HAP-1 (cell line): Measurements from ENCODE around the gene KSR2.

Experiments used
- DNase-seq, 2 experiments: peaks; one replicate each; pipeline ENCODE4 v3.0.0-alpha.2; 2016 to 2020; ENCODE audit warnings: low spot score in 2 of 2
- H3K27me3 ChIP-seq: fragments of 250-450 bp; sonication (Bioruptor Pico); 2 replicates; pipeline ENCODE4 v1.5.1; 2020; ENCODE audit warnings: low read depth, mild to moderate bottlenecking, moderate library complexity
- H3K36me3 ChIP-seq: fragments of 250-450 bp; sonication (Bioruptor Pico); replicated peaks from 2 replicates; pipeline ENCODE4 v1.5.1; 2020; ENCODE audit warnings: mild to moderate bottlenecking
- H3K4me1 ChIP-seq: fragments of 250-450 bp; sonication (Bioruptor Pico); 2 replicates; pipeline ENCODE4 v1.5.1; 2020; ENCODE audit warnings: mild to moderate bottlenecking
- H3K4me3 ChIP-seq: fragments of 250-450 bp; sonication (Bioruptor Pico); 2 replicates; pipeline ENCODE4 v1.5.1; 2020; ENCODE audit warnings: mild to moderate bottlenecking, moderate library complexity
- H3K9me3 ChIP-seq: fragments of 250-450 bp; sonication (Bioruptor Pico); 2 replicates; pipeline ENCODE4 v1.5.1; 2020; ENCODE audit warnings: mild to moderate bottlenecking, moderate library complexity
- in situ Hi-C: fragments of 300-500 bp; cut with MboI; formaldehyde crosslinking; loops from 3 replicates; pipeline ENCODE4 v1.14.3; 2020; ENCODE audit warnings: low sequenced_read_pairs, inconsistent platforms, mixed read lengths

Gene KSR2

GRCh38 chr12:117714203-117714602 lies 254.6 kb downstream of the KSR2 start:
- Histone ChIP-seq H3K4me1 (no peaks in the 10 kb centered on the region), H3K4me3 (no peak overlapping the region), H3K9me3 (no peaks in the 10 kb centered on the region), H3K36me3 (no peaks in the 10 kb centered on the region), H3K27me3 (no peaks in the 10 kb centered on the region)
- DNase-seq: no peak
- in situ Hi-C loops: no loop called here

- in situ Hi-C loops: no loop called here
Observed at GRCh38 chr12:117710121-117710520, 258.7 kb downstream of the KSR2 start.

GRCh38 chr12:117707861-117708260 lies 260.9 kb downstream of the KSR2 start:
- Histone ChIP-seq H3K9me3 (no peaks in the 10 kb centered on the region), H3K4me3 (no peak overlapping the region), H3K36me3 (no peaks in the 10 kb centered on the region), H3K4me1 (no peaks in the 10 kb centered on the region), H3K27me3 (no peaks in the 10 kb centered on the region)
- in situ Hi-C loops: no loop called here
- no peak for DNase-seq

More at GRCh38 chr12:117710121-117710520, 258.7 kb downstream of the KSR2 start:
- H3K27me3 ChIP-seq: no peaks in the 10 kb centered on the region
- no peaks in the 10 kb centered on the region for H3K36me3 ChIP-seq
- no peaks in the 10 kb centered on the region for H3K4me1 ChIP-seq
- H3K4me3 ChIP-seq: no peak overlapping the region
- no peaks in the 10 kb centered on the region for H3K9me3 ChIP-seq
- DNase-seq: no peak

GRCh38 chr12:117703584-117703983 lies 265.2 kb downstream of the KSR2 start:
- in situ Hi-C loops: no loop called here
- Histone ChIP-seq H3K4me3 (no peak overlapping the region), H3K4me1 (no peaks in the 10 kb centered on the region), H3K9me3 (no peaks in the 10 kb centered on the region), H3K27me3 (no peaks in the 10 kb centered on the region), H3K36me3 (no peaks in the 10 kb centered on the region)
- DNase-seq: no peak

GRCh38 chr12:117702741-117703140 lies 266.0 kb downstream of the KSR2 start:
- in situ Hi-C loops: no loop called here
- no peak overlapping the region for H3K4me3 ChIP-seq
- H3K4me1 ChIP-seq: no peaks in the 10 kb centered on the region
- H3K9me3 ChIP-seq: no peaks in the 10 kb centered on the region
- no peaks in the 10 kb centered on the region for H3K36me3 ChIP-seq
- no peaks in the 10 kb centered on the region for H3K27me3 ChIP-seq
- no peak for DNase-seq

GRCh38 chr12:117699575-117699974 lies 269.2 kb downstream of the KSR2 start:
- Histone ChIP-seq H3K4me1 (no peaks in the 10 kb centered on the region), H3K27me3 (no peaks in the 10 kb centered on the region), H3K36me3 (no peaks in the 10 kb centered on the region), H3K9me3 (no peaks in the 10 kb centered on the region), H3K4me3 (no peak overlapping the region)
- in situ Hi-C loops: no loop called here
- DNase-seq: no peak

GRCh38 chr12:117699118-117699517 lies 269.7 kb downstream of the KSR2 start:
- in situ Hi-C loops: no loop called here
- no peaks in the 10 kb centered on the region for H3K9me3 ChIP-seq
- no peaks in the 10 kb centered on the region for H3K36me3 ChIP-seq
- DNase-seq: no peak
- H3K27me3 ChIP-seq: no peaks in the 10 kb centered on the region
- no peak overlapping the region for H3K4me3 ChIP-seq
- no peaks in the 10 kb centered on the region for H3K4me1 ChIP-seq

GRCh38 chr12:117695956-117696355 lies 272.8 kb downstream of the KSR2 start:
- H3K9me3 ChIP-seq: no peaks in the 10 kb centered on the region
- H3K4me3 ChIP-seq: no peak overlapping the region
- no peaks in the 10 kb centered on the region for H3K27me3 ChIP-seq
- DNase-seq: no peak
- in situ Hi-C loops: no loop called here
- H3K4me1 ChIP-seq: no peaks in the 10 kb centered on the region
- no peaks in the 10 kb centered on the region for H3K36me3 ChIP-seq

GRCh38 chr12:117692512-117692911 lies 276.3 kb downstream of the KSR2 start:
- Histone ChIP-seq H3K4me1 (no peaks in the 10 kb centered on the region), H3K4me3 (no peak overlapping the region), H3K27me3 (no peaks in the 10 kb centered on the region), H3K9me3 (no peaks in the 10 kb centered on the region), H3K36me3 (no peaks in the 10 kb centered on the region)
- DNase-seq: no peak
- in situ Hi-C loops: no loop called here

GRCh38 chr12:117689857-117690256 lies 278.9 kb downstream of the KSR2 start:
- Histone ChIP-seq H3K27me3 (no peaks in the 10 kb centered on the region), H3K4me3 (no peak overlapping the region), H3K36me3 (no peaks in the 10 kb centered on the region), H3K4me1 (no peaks in the 10 kb centered on the region), H3K9me3 (no peaks in the 10 kb centered on the region)
- no peak for DNase-seq
- in situ Hi-C loops: no loop called here

- no peak overlapping the region for H3K4me3 ChIP-seq
- no peaks in the 10 kb centered on the region for H3K9me3 ChIP-seq
- no peaks in the 10 kb centered on the region for H3K4me1 ChIP-seq
- in situ Hi-C loops: no loop called here
- DNase-seq: no peak
- no peaks in the 10 kb centered on the region for H3K36me3 ChIP-seq
- H3K27me3 ChIP-seq: no peaks in the 10 kb centered on the region
Observed at GRCh38 chr12:117688446-117688845, 280.3 kb downstream of the KSR2 start.

- in situ Hi-C loops: no loop called here
- DNase-seq: no peak
- Histone ChIP-seq H3K4me1 (no peaks in the 10 kb centered on the region), H3K9me3 (no peaks in the 10 kb centered on the region), H3K36me3 (no peaks in the 10 kb centered on the region), H3K4me3 (no peak overlapping the region), H3K27me3 (no peaks in the 10 kb centered on the region)
Observed at GRCh38 chr12:117686911-117687377, 281.8 kb downstream of the KSR2 start.

GRCh38 chr12:117686210-117686609 lies 282.6 kb downstream of the KSR2 start:
- no peak for DNase-seq
- Histone ChIP-seq H3K9me3 (no peaks in the 10 kb centered on the region), H3K27me3 (no peaks in the 10 kb centered on the region), H3K4me1 (no peaks in the 10 kb centered on the region), H3K4me3 (no peak overlapping the region), H3K36me3 (no peaks in the 10 kb centered on the region)
- in situ Hi-C loops: no loop called here

GRCh38 chr12:117685110-117685926 lies 283.5 kb downstream of the KSR2 start:
- Histone ChIP-seq H3K4me1 (no peaks in the 10 kb centered on the region), H3K9me3 (no peaks in the 10 kb centered on the region), H3K36me3 (no peaks in the 10 kb centered on the region), H3K27me3 (no peaks in the 10 kb centered on the region), H3K4me3 (no peak overlapping the region)
- in situ Hi-C loops: no loop called here
- peak in 1 of 2 experiments; percentile 27 for DNase-seq

- in situ Hi-C loops: no loop called here
Observed at GRCh38 chr12:117684471-117684870, 284.3 kb downstream of the KSR2 start.

More at GRCh38 chr12:117684471-117684870, 284.3 kb downstream of the KSR2 start:
- Histone ChIP-seq H3K9me3 (no peaks in the 10 kb centered on the region), H3K27me3 (no peaks in the 10 kb centered on the region), H3K4me1 (no peaks in the 10 kb centered on the region), H3K4me3 (no peak overlapping the region), H3K36me3 (no peaks in the 10 kb centered on the region)
- DNase-seq: no peak
